ENCODE data around the gene ITPK1.

The ITPK1 gene

GRCh38 chr14:93007225-93007997 is 108.3 kb downstream of the ITPK1 start:
- Histone ChIP-seq H4K20me1 (ENCODE audit: insufficient read depth, low read length) (no peaks in the 10 kb centered on the region), H3K36me3 (replicated peaks; ENCODE audit: insufficient read depth, low read length) (no peaks in the 10 kb centered on the region), H3K27ac (ENCODE audit: low read length) (no peak overlapping the region), H3F3A (ENCODE audit: insufficient read depth, low read length) (no peaks in the 10 kb centered on the region), H3K9ac (ENCODE audit: low read length) (no peak overlapping the region), H3K4me1 (ENCODE audit: low read length) (no peaks in the 10 kb centered on the region), H3K4me2 (ENCODE audit: low read depth, low read length) (no peak overlapping the region), H3K9me2 (replicated peaks; ENCODE audit: insufficient read depth, low read length) (no peaks in the 10 kb centered on the region), H3K4me3 (ENCODE audit: low read length) (no peak overlapping the region), H2AFZ (ENCODE audit: low read length) (no peak overlapping the region), H3K27me3 (replicated peaks; ENCODE audit: insufficient read depth, low read length) (no peaks in the 10 kb centered on the region), H3K79me2 (ENCODE audit: low read length) (no peaks in the 10 kb centered on the region), H3K9me3 (replicated peaks; ENCODE audit: insufficient read depth, low read length) (no peaks in the 10 kb centered on the region)
- DNase-seq = no peak
- TF ChIP-seq EZH2phosphoT487 (IDR thresholded peaks at IDR 0.05; ENCODE audit: low read length) = no peak
- no peak for TF ChIP-seq CTCF (IDR thresholded peaks at IDR 0.05; ENCODE audit: low read length)
- no peak for TF ChIP-seq EZH2 (optimal IDR thresholded peaks at IDR 0.05; ENCODE audit: low read depth, low read length)

GRCh38 chr14:93006567-93007051 is 109.1 kb downstream of the ITPK1 start:
- Histone ChIP-seq H3K4me3 (ENCODE audit: low read length) (no peak overlapping the region), H3K4me1 (ENCODE audit: low read length) (no peaks in the 10 kb centered on the region), H3K79me2 (ENCODE audit: low read length) (no peaks in the 10 kb centered on the region), H3K9me3 (replicated peaks; ENCODE audit: insufficient read depth, low read length) (no peaks in the 10 kb centered on the region), H3K9ac (ENCODE audit: low read length) (no peak overlapping the region), H3K4me2 (ENCODE audit: low read depth, low read length) (no peak overlapping the region), H3F3A (ENCODE audit: insufficient read depth, low read length) (no peaks in the 10 kb centered on the region), H4K20me1 (ENCODE audit: insufficient read depth, low read length) (no peaks in the 10 kb centered on the region), H3K27ac (ENCODE audit: low read length) (no peak overlapping the region), H2AFZ (ENCODE audit: low read length) (no peak overlapping the region), H3K27me3 (replicated peaks; ENCODE audit: insufficient read depth, low read length) (no peaks in the 10 kb centered on the region), H3K9me2 (replicated peaks; ENCODE audit: insufficient read depth, low read length) (no peaks in the 10 kb centered on the region), H3K36me3 (replicated peaks; ENCODE audit: insufficient read depth, low read length) (no peaks in the 10 kb centered on the region)
- no peak for TF ChIP-seq EZH2 (optimal IDR thresholded peaks at IDR 0.05; ENCODE audit: low read depth, low read length)
- no peak for TF ChIP-seq EZH2phosphoT487 (IDR thresholded peaks at IDR 0.05; ENCODE audit: low read length)
- no peak for TF ChIP-seq CTCF (IDR thresholded peaks at IDR 0.05; ENCODE audit: low read length)
- DNase-seq = no peak

GRCh38 chr14:93005838-93006237 is 109.9 kb downstream of the ITPK1 start:
- H3K27me3 ChIP-seq (replicated peaks; ENCODE audit: insufficient read depth, low read length) = no peaks in the 10 kb centered on the region
- TF ChIP-seq CTCF (IDR thresholded peaks at IDR 0.05; ENCODE audit: low read length) (no peak), EZH2 (optimal IDR thresholded peaks at IDR 0.05; ENCODE audit: low read depth, low read length) (no peak), EZH2phosphoT487 (IDR thresholded peaks at IDR 0.05; ENCODE audit: low read length) (no peak)
- no peak overlapping the region for H3K9ac ChIP-seq (ENCODE audit: low read length)
- H3F3A ChIP-seq (ENCODE audit: insufficient read depth, low read length) = no peaks in the 10 kb centered on the region
- no peaks in the 10 kb centered on the region for H3K79me2 ChIP-seq (ENCODE audit: low read length)
- H2AFZ ChIP-seq (ENCODE audit: low read length) = no peak overlapping the region
- DNase-seq = no peak
- no peaks in the 10 kb centered on the region for H3K36me3 ChIP-seq (replicated peaks; ENCODE audit: insufficient read depth, low read length)
- no peak overlapping the region for H3K27ac ChIP-seq (ENCODE audit: low read length)
- no peak overlapping the region for H3K4me2 ChIP-seq (ENCODE audit: low read depth, low read length)
- H3K4me3 ChIP-seq (ENCODE audit: low read length) = no peak overlapping the region
- H3K9me3 ChIP-seq (replicated peaks; ENCODE audit: insufficient read depth, low read length) = no peaks in the 10 kb centered on the region
- H3K9me2 ChIP-seq (replicated peaks; ENCODE audit: insufficient read depth, low read length) = no peaks in the 10 kb centered on the region
- no peaks in the 10 kb centered on the region for H4K20me1 ChIP-seq (ENCODE audit: insufficient read depth, low read length)
- no peaks in the 10 kb centered on the region for H3K4me1 ChIP-seq (ENCODE audit: low read length)
